Rectal smooth muscle tissue (tissue), 1 donor: ENCODE results near the gene FN1.
A peak's percentile ranks its signal among the peaks of the same experiment; 100 is the strongest.

ENCODE experiments used
- H3K27ac ChIP-seq: one replicate; pipeline ENCODE4 v1.7.0; 2013; ENCODE audit warnings: low read depth, low read length, inconsistent platforms
- H3K27me3 ChIP-seq: one replicate; pipeline ENCODE4 v1.7.0; 2013; ENCODE audit warnings: low read length; ENCODE audit not compliant: control insufficient read depth, insufficient read depth
- H3K36me3 ChIP-seq: one replicate; pipeline ENCODE4 v1.7.0; 2013; ENCODE audit warnings: low read length; ENCODE audit not compliant: control insufficient read depth, insufficient read depth
- H3K4me1 ChIP-seq: one replicate; pipeline ENCODE4 v1.7.0; 2013; ENCODE audit warnings: low read length; ENCODE audit not compliant: control insufficient read depth, insufficient read depth
- H3K4me3 ChIP-seq: one replicate; pipeline ENCODE4 v1.7.0; 2013; ENCODE audit warnings: low read length
- H3K9ac ChIP-seq: one replicate; pipeline ENCODE4 v1.7.0; 2013; ENCODE audit warnings: low read length

The FN1 gene

DNA sequence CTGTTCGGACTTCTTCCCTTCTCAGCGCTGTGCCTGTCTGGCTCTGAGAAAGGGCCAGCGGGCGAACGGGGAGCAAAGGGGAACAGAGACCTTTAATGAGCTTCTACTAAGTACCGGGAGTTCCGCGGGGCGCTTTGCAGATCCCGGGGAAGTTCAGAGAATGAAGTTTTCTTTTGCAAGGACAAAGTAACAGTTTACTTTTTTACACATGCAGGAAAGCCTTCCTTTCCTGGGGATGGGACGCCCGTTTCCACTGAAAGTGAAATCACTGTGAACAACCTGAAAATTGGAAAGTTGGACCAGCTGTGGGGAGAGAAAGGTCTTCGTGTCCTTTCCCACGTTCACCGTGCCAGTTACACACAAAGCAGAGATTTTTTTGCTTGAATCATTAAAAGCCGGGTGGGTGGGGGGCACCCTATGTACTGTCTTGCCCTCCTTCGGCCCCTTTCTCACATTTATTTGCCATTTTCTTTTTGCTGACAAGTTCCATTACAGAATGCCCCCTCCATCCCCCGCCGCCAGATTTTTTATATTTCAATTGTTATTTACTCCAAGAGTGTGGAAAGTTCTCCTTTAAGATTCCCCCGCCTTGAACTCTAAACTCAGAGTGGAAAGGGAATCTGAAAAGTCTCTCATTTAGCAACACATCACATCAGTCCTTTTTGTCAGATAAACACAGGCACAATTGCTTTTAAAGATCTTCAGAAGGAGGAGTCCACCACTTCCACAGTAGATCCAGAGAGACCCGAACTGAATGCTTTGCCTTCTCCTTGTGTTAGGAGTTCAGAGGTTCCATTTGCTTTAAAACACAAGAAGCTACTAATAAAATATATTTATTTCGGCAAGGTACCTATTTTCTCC is 1.1 kb upstream of the FN1 start:
- H3K9ac ChIP-seq, result peak overlapping the region; percentile 45
- H3K27ac ChIP-seq, result peak overlapping the region; percentile 98
- H3K27me3 ChIP-seq, result no peaks in the 10 kb centered on the region
- peaks cover under 1% of the 10 kb centered on the region for H3K36me3 ChIP-seq
- H3K4me3 ChIP-seq, result peak overlapping the region; percentile 78
- peaks cover 11% of the 10 kb centered on the region for H3K4me1 ChIP-seq

GRCh38 chr2:215435280-215435869 is 493 bp downstream of the FN1 start:
- H3K4me3 ChIP-seq, result peak overlapping the region; percentile 90
- H3K4me1 ChIP-seq, result peaks cover 20% of the 10 kb centered on the region
- H3K27ac ChIP-seq, result peak overlapping the region; percentile 87
- H3K36me3 ChIP-seq, result peaks cover 5% of the 10 kb centered on the region
- no peaks in the 10 kb centered on the region for H3K27me3 ChIP-seq
- H3K9ac ChIP-seq, result peak overlapping the region; percentile 61

DNA sequence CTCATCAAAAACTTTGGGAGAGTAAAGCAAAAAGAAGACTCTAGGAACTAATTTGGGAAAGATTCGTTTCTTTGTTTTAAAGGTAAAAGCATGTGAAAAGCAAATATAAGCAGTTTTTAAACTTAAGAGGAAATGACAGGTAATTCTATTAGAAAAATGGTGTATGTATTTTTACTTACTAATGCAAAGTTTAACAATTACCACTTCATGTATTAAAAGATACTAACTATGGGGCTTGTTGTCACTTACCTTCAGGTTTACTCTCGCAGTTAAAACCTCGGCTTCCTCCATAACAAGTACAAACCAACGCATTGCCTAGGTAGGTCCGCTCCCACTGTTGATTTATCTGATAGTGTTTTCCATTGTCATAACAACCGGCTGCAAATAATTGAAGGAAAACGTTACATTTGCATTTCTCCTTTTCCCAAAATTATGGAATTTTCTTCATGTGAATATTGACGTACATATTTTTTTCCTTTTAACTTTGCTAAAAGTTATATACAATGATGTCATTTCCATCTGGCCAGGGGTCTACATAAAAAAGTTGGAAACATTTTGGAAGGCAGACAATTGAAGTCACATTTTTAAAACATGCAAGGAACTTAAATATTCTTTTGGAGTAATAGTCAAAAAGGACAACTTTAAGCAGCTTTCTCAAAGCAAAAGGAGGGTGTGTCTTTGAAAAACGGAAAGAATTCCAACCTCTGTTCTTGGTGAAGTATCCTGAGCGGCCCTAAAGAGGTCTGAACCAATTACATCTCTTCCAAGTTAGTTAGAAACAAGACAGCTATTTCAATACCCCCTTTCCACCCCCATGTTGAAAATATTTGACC is 1.2 kb downstream of the FN1 start:
- Histone ChIP-seq H3K4me1 (peaks cover 20% of the 10 kb centered on the region), H3K36me3 (peaks cover 5% of the 10 kb centered on the region), H3K4me3 (peak overlapping the region; percentile 90), H3K27ac (peak overlapping the region; percentile 87), H3K27me3 (no peaks in the 10 kb centered on the region), H3K9ac (no peak overlapping the region)

DNA sequence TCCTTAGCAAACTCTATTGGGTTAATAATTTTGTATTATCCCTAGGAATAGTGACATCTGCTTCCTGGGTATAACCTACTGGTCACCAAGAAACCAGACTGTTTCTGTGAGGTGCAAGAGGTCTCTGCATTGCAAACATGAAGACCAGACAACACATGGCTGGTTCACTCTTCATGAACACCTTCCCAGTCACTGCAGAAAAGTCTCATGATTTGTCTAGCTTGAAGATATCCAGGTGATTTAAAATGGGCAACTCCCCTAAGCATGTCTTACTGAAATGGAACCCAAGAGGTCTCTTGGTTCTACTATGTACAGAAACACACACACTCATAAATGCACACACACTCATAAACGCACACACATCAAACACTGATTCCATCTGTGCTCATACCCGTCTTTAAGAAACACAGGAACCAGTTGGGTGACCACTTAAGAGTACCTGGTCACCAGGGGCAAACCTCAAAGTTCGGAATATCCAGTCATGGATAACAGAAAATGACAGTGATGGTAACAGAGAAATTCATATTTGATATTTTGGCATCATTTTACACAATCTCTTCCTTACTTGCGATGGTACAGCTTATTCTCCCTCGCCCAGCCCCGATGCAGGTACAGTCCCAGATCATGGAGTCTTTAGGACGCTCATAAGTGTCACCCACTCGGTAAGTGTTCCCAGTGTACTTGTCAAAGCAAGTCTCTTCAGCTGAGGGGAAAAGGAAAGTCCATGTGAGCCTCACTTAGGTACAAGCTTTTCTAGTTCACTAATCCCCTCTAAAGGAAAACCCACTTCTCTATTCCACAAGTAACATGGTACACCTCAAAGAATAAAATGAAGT is 2.9 kb downstream of the FN1 start:
- Histone ChIP-seq H3K27ac (peak overlapping the region; percentile 87), H3K4me1 (peaks cover 22% of the 10 kb centered on the region), H3K9ac (no peak overlapping the region), H3K36me3 (peaks cover 7% of the 10 kb centered on the region), H3K4me3 (peak overlapping the region; percentile 23), H3K27me3 (no peaks in the 10 kb centered on the region)

DNA sequence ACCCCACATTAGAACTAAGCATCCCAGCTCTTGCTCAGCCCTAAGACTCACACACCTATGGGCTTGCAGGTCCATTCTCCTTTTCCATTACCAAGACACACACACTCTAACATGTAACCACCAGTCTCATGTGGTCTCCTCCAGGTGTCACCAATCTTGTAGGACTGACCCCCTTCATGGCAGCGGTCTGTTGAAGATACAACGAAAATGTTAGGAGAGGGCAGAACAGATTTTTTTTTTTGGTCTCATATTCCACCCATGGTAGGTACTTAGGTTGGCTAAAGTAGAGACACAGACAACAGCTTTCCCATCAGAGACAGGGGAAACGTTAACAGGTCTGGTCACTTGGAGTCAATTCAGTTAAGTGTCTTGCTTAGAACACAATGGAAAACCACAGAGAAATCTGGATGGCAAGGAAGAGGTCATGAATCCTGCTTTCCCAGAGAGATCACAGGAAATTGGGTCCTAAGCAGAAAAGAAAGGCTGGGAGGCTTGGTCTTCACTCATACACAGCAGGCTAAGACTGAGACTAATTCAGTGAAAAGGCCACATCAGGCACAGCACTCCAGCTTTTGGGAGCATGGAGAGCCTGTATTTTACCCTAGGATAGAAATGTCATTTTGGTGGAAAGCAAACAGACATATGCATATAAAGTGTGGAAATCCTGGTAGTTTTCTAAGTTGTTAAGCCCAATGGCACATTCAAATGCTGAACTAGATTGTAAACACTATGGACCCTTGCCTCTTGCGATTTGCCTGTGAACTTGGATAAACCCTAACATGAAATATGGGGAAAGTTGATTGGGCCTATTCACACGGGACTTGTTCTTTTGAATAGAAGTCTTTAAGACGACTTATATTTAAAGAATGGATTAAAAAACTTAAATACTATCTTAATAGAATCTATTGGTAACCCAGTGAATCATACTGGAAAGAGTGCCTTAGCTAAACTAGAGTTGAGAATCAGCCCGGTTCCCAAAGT is 3.8 kb downstream of the FN1 start:
- H3K27me3 ChIP-seq, result no peaks in the 10 kb centered on the region
- peak overlapping the region; percentile 37 for H3K27ac ChIP-seq
- H3K4me1 ChIP-seq, result peaks cover 22% of the 10 kb centered on the region
- peak overlapping the region; percentile 23 for H3K4me3 ChIP-seq
- H3K36me3 ChIP-seq, result peaks cover 11% of the 10 kb centered on the region
- no peak overlapping the region for H3K9ac ChIP-seq

- Histone ChIP-seq H3K27ac (no peak overlapping the region), H3K4me1 (peaks cover 22% of the 10 kb centered on the region), H3K9ac (no peak overlapping the region), H3K4me3 (no peak overlapping the region), H3K36me3 (peaks cover 11% of the 10 kb centered on the region), H3K27me3 (no peaks in the 10 kb centered on the region)
These were observed 4.6 kb downstream of the FN1 start for GRCh38 chr2:215431290-215431689.

GRCh38 chr2:215430528-215431187 is 5.2 kb downstream of the FN1 start:
- peaks cover 11% of the 10 kb centered on the region for H3K36me3 ChIP-seq
- no peaks in the 10 kb centered on the region for H3K27me3 ChIP-seq
- H3K27ac ChIP-seq, result no peak overlapping the region
- H3K4me1 ChIP-seq, result peaks cover 22% of the 10 kb centered on the region
- no peak overlapping the region for H3K9ac ChIP-seq
- no peak overlapping the region for H3K4me3 ChIP-seq

DNA sequence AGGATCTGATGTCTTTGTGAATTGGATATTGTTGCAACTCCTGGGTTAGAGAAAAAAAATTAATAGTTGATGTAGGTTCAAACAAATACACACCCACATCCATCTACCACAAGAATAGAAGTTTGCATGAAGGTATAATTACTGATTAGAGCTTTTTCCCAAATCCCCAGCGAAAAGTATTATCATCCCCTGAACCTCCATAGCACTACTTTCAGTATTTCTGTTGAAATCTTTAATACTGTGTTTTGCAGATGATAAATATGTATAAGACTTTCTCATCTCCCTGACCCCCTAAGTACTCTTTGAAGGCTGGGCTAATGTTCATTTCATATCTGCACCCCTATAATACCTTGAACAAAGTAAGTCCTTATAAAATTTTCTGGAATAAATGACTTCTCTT is 6.4 kb downstream of the FN1 start:
- Histone ChIP-seq H3K4me1 (peaks cover 22% of the 10 kb centered on the region), H3K27me3 (no peaks in the 10 kb centered on the region), H3K9ac (no peak overlapping the region), H3K4me3 (no peak overlapping the region), H3K36me3 (peaks cover 14% of the 10 kb centered on the region), H3K27ac (no peak overlapping the region)

- Histone ChIP-seq H3K4me3 (no peak overlapping the region), H3K9ac (no peak overlapping the region), H3K36me3 (peaks cover 14% of the 10 kb centered on the region), H3K4me1 (peaks cover 24% of the 10 kb centered on the region), H3K27me3 (no peaks in the 10 kb centered on the region), H3K27ac (no peak overlapping the region)
These were observed 7.6 kb downstream of the FN1 start for GRCh38 chr2:215428060-215428910.

DNA sequence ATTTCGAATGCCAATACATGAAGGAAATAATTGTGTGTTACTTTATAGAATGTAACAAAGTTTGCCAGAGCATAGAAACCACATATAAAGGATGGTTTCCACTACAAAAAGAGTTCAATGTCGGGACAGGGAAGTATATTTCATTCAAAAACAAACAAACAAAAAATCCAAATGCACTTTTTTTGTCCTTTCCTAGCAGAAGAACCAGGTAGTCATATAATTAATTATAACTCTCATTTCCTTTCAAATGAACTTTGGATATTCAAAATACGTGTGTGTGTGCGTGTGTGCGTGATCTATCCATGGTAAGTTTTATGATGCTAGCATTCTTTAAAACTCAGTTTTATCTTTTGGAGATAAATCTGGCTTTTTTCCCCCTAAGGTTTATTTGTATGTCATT is 8.3 kb downstream of the FN1 start:
- Histone ChIP-seq H3K36me3 (peaks cover 14% of the 10 kb centered on the region), H3K27me3 (no peaks in the 10 kb centered on the region), H3K4me3 (no peak overlapping the region), H3K27ac (no peak overlapping the region), H3K9ac (no peak overlapping the region), H3K4me1 (peaks cover 21% of the 10 kb centered on the region)
